Right lobe of liver (tissue), 6 donors: ENCODE results near the gene CSNK1D. TPM values are rescaled to one million over a fixed set of nuclear protein-coding genes. Genes with fewer than 3 reads are reported as not detected.

Source experiments
- ATAC-seq, 4 donors: fragments of 200-7000 bp; cut with Tn5 transposase; one replicate each; pipeline ENCODE4 v1.9.1; 2020; ENCODE audit warnings: mild to moderate bottlenecking in 4 of 4, moderate library complexity in 4 of 4
- DNase-seq, 3 donors: peaks; one replicate each; pipeline ENCODE4 v3.0.0-alpha.2; 2020
- H3K27ac ChIP-seq, 3 donors: fragments of 200-600 bp; one replicate each; pipeline ENCODE4 v1.8.0; 2022
- H3K27me3 ChIP-seq, 2 donors: fragments of 200-600 bp; one replicate each; pipeline ENCODE4 v1.8.0; 2022
- H3K36me3 ChIP-seq, 4 donors: fragments of 200-600 bp; sonication (generic) in 1 of 4; one replicate each; pipeline versions ENCODE4 v1.5.1 to v1.8.0; 2017 to 2022; ENCODE audit warnings: control low read depth in 1 of 4
- H3K4me1 ChIP-seq, 4 donors: fragments of 200-600 bp; sonication (generic) in 1 of 4; one replicate each; pipeline versions ENCODE4 v1.5.1 to v1.8.0; 2017 to 2022; ENCODE audit warnings: control low read depth in 1 of 4
- H3K4me3 ChIP-seq, 3 donors: fragments of 200-600 bp; one replicate each; pipeline ENCODE4 v1.8.0; 2022
- H3K9me3 ChIP-seq, 4 donors: fragments of 200-600 bp; sonication (generic) in 1 of 4; one replicate each; pipeline versions ENCODE4 v1.5.1 to v1.8.0; 2017 to 2022; ENCODE audit warnings: control low read depth in 1 of 4
- POLR2A ChIP-seq: fragments of 450-650 bp; IDR thresholded peaks from one replicate; pipeline ENCODE4 v1.6.1; 2017; ENCODE audit warnings: antibody characterized with exemption, mild to moderate bottlenecking
- WGBS: methylation state at CpG from one replicate; pipeline ENCODE4 v1.1.6; 2018; ENCODE audit warnings: low coverage, low lambda C conversion rate; ENCODE audit not compliant: insufficient coverage; ENCODE audit errors: missing lambda C conversion rate; 5-methylcytosine and 5-hydroxymethylcytosine counted together
- intact Hi-C, 2 donors: fragments of 100-400 bp; cut with DNase I; formaldehyde crosslinking; loops; one replicate each; pipeline versions ENCODE4 v1.11.2 to v1.14.1; 2022
- total RNA-seq, 6 experiments: library from RNA; depleted of rRNA in 2 of 6; stranded (reverse); fragments of >200 nt in 2 of 6; fragmentation: NEBNext Ultra II Directional in 3 of 6; extraction: Animal tissue kit (Norgen Biotek cat#: 25700) in 3 of 6; gene quantifications; one replicate each; pipeline versions ENCODE4 v1.1.0 to v1.2.4, GENCODE V29; 2016 to 2023
- TF ChIP-seq, protein P1 (sequence below), 4 donors: fragments of 200-600 bp in 3 of 4; fragments of 450-650 bp in 1 of 4; IDR thresholded peaks; one replicate each; pipeline versions ENCODE4 v1.5.1 to v1.8.0; 2016 to 2022; ENCODE audit warnings: antibody characterized with exemption in 4 of 4, mild to moderate bottlenecking in 2 of 4
- donor health status: DM: no; HTN: yes; CAD: no.
- donor health status: DM: no; HTN: no; CAD: no.
- donor health status: DM: no; HTN: no; CAD: no.
- donor health status: DM: no; HTN: yes; CAD: no.
- donor health status: DM: no; HTN: yes; CAD: no.

CSNK1D gene
- total RNA-seq, 6 experiments from 2014 or later = 32.7 to 73.0 (median 45.9) TPM

DNA sequence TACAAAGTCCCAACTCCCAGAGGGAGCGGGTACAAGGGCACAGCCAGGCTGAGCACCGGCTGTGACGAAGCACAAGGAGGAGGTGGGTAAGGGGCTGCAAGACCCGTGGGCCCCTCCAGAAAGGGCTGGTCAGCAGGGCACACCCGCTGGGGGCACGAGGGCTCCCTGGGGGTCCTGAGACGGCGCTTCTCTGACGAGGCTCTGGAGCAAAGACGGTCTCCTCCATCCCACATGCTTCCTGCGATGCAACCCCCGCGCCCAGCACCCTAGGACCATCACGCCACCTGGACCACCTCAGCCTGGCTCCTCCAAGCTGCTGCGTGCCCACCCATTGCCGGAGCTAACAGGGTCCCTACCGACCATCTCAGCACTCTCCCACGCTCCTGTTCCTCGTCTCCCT is 69.6 kb downstream of the CSNK1D start:
- H3K9me3 ChIP-seq = no peaks in the 10 kb centered on the region
- DNase-seq = no peak
- TF ChIP-seq, protein P1, sequence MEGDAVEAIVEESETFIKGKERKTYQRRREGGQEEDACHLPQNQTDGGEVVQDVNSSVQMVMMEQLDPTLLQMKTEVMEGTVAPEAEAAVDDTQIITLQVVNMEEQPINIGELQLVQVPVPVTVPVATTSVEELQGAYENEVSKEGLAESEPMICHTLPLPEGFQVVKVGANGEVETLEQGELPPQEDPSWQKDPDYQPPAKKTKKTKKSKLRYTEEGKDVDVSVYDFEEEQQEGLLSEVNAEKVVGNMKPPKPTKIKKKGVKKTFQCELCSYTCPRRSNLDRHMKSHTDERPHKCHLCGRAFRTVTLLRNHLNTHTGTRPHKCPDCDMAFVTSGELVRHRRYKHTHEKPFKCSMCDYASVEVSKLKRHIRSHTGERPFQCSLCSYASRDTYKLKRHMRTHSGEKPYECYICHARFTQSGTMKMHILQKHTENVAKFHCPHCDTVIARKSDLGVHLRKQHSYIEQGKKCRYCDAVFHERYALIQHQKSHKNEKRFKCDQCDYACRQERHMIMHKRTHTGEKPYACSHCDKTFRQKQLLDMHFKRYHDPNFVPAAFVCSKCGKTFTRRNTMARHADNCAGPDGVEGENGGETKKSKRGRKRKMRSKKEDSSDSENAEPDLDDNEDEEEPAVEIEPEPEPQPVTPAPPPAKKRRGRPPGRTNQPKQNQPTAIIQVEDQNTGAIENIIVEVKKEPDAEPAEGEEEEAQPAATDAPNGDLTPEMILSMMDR (IDR thresholded peaks at IDR 0.05) = no peak
- no peak for TF ChIP-seq POLR2A
- H3K4me1 ChIP-seq = peaks cover 0 to 4% (median 2%) of the 10 kb centered on the region in 4 donors
- no peaks in the 10 kb centered on the region for H3K36me3 ChIP-seq
- no peak overlapping the region for H3K27ac ChIP-seq
- ATAC-seq = no peak
- WGBS = 84% methylated on average over 5 of the region's 19 CpGs
- no peaks in the 10 kb centered on the region for H3K27me3 ChIP-seq
- H3K4me3 ChIP-seq = no peak overlapping the region
- intact Hi-C loops = no loop called here

DNA sequence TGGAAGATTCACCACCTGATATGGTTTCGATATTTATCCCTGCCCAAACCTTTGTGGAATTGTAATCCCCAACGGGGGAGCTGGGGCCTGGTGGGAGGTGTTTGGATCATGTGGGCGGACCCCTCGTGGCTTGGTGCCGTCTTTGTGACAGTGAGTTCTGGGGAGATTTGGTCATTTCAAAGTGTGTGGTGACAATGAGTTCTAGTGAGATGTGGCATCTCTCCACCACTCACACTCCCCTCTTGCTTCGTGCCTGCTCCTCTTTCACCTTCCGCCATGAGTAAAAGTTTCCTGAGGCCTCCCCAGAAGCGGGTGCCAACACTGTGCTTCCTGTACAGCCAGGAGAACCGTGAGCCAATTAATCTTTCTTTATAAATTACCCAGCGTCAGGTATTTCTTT is 70.5 kb downstream of the CSNK1D start:
- H3K27ac ChIP-seq = no peak overlapping the region
- no peaks in the 10 kb centered on the region for H3K36me3 ChIP-seq
- H3K9me3 ChIP-seq = no peaks in the 10 kb centered on the region
- intact Hi-C loops = no loop called here
- TF ChIP-seq, protein P1 (IDR thresholded peaks at IDR 0.05) = no peak
- TF ChIP-seq POLR2A = no peak
- WGBS = 66% methylated on average over 8 of the region's 10 CpGs
- H3K4me3 ChIP-seq = no peak overlapping the region
- H3K4me1 ChIP-seq = peaks cover 0 to 4% (median 2%) of the 10 kb centered on the region in 4 donors
- DNase-seq = no peak
- H3K27me3 ChIP-seq = no peaks in the 10 kb centered on the region
- no peak for ATAC-seq

DNA sequence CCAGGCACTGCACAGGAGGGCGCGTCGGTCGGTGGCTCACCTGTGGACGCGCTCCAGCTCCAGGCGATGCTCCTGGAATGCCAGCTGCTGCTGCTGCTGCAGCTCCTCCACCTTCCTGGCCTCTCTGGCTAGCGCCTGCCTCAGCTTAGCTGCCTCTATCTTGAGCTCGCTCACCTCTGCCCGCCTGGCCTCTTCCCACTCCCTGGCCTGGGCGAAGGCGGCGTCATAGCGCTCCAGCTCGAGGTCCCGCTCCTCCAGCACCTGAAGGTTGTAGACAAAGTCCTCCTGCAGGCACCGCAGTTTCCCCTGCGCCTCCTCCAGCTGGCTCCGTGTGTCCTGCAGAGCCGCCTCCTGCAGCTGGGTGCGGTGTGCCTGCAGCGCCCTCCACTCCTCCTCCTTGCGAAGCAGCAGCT is 72.0 kb downstream of the CSNK1D start:
- Histone ChIP-seq H3K9me3 (no peaks in the 10 kb centered on the region), H3K4me1 (peaks cover 0 to 4% (median 2%) of the 10 kb centered on the region in 4 donors), H3K27me3 (no peaks in the 10 kb centered on the region), H3K27ac (no peak overlapping the region), H3K36me3 (no peaks in the 10 kb centered on the region), H3K4me3 (no peak overlapping the region)
- ATAC-seq (no peak), DNase-seq (no peak)
- intact Hi-C loops = no loop called here
- WGBS = 97% methylated on average over 6 of the region's 23 CpGs
- TF ChIP-seq, protein P1 (IDR thresholded peaks at IDR 0.05) = no peak
- TF ChIP-seq POLR2A = no peak

DNA sequence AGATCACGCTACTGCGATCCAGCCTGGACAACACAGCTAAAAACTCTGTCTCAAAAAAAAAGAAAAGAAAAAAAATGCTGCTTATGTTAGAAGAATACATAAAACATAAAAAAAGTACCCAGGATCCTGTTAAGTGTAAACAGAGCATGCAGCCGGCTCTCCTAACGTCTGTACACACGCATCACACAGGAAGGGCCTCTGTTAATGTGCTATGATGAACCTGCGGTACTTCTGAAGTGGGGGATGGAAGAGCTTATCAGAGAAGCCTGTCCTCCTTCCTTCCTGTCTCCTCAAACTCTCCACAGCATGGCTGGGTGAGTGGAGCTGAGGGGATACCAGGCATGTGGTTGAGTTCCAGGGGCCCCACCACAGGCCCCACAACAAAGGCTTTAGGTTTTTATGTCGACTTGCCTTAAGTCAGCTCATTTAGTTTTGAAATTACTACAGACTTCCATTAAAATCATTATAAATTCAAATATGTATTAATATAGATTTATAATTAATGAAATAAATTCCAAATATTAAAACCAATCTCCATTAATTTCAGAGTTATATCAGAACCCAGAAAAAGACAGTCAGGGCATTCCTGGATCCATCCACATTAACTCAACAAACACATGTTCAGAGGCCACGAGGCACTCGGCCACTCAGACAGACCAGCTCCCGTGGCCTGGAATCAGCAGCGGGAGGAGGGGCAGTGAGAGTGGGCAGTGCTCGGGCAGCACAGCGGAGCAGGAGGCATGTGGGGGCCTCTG is 72.6 kb downstream of the CSNK1D start:
- intact Hi-C loops = no loop called here
- H3K27ac ChIP-seq = no peak overlapping the region
- H3K4me3 ChIP-seq = no peak overlapping the region
- WGBS = 64% methylated on average over 10 of the region's 13 CpGs
- no peaks in the 10 kb centered on the region for H3K36me3 ChIP-seq
- H3K9me3 ChIP-seq = no peaks in the 10 kb centered on the region
- peak in 3 of 4 donors; percentile 24 to 31 (median 28) for ATAC-seq
- H3K4me1 ChIP-seq = peaks cover 0 to under 1% (median under 1%) of the 10 kb centered on the region in 4 donors
- TF ChIP-seq POLR2A = no peak
- TF ChIP-seq, protein P1 (IDR thresholded peaks at IDR 0.05) = no peak
- no peaks in the 10 kb centered on the region for H3K27me3 ChIP-seq
- no peak for DNase-seq
